ENCODE measurements around the gene TACR1.

Gene TACR1

GRCh38 chr2:75170889-75171288 is 28.4 kb downstream of the TACR1 start:
- no peak overlapping the region for H3K9ac ChIP-seq
- no peak for TF ChIP-seq CTCF (IDR thresholded peaks at IDR 0.05)
- no peaks in the 10 kb centered on the region for H3K36me3 ChIP-seq (ENCODE audit: control insufficient read depth, insufficient read depth, low read length)
- no peak overlapping the region for H3K4me2 ChIP-seq (ENCODE audit: low read length)
- no peaks in the 10 kb centered on the region for H3K9me3 ChIP-seq (ENCODE audit: control insufficient read depth, low read length)
- no peak overlapping the region for H2AFZ ChIP-seq
- H3K4me1 ChIP-seq: no peaks in the 10 kb centered on the region
- no peak overlapping the region for H3K27ac ChIP-seq
- no peaks in the 10 kb centered on the region for H3K79me2 ChIP-seq
- no peaks in the 10 kb centered on the region for H3K27me3 ChIP-seq (ENCODE audit: control insufficient read depth, insufficient read depth, low read length)
- H3K4me3 ChIP-seq (ENCODE audit: low read depth, low read length): no peak overlapping the region

- Histone ChIP-seq H2AFZ (no peak overlapping the region), H3K9me3 (ENCODE audit: control insufficient read depth, low read length) (no peaks in the 10 kb centered on the region), H3K36me3 (ENCODE audit: control insufficient read depth, insufficient read depth, low read length) (no peaks in the 10 kb centered on the region), H3K4me3 (ENCODE audit: low read depth, low read length) (no peak overlapping the region), H3K4me1 (no peaks in the 10 kb centered on the region), H3K4me2 (ENCODE audit: low read length) (no peak overlapping the region), H3K79me2 (no peaks in the 10 kb centered on the region), H3K9ac (no peak overlapping the region), H3K27me3 (ENCODE audit: control insufficient read depth, insufficient read depth, low read length) (no peaks in the 10 kb centered on the region), H3K27ac (no peak overlapping the region)
- TF ChIP-seq CTCF (IDR thresholded peaks at IDR 0.05): no peak
These were observed 31.1 kb downstream of the TACR1 start for GRCh38 chr2:75168186-75168585.

- TF ChIP-seq CTCF (IDR thresholded peaks at IDR 0.05): no peak
These were observed 32.8 kb downstream of the TACR1 start for GRCh38 chr2:75166491-75166890.

GRCh38 chr2:75162897-75163296 is 36.4 kb downstream of the TACR1 start:
- H3K4me3 ChIP-seq (ENCODE audit: low read depth, low read length): no peak overlapping the region
- no peaks in the 10 kb centered on the region for H3K79me2 ChIP-seq
- H3K4me1 ChIP-seq: no peaks in the 10 kb centered on the region
- no peaks in the 10 kb centered on the region for H3K36me3 ChIP-seq (ENCODE audit: control insufficient read depth, insufficient read depth, low read length)
- no peaks in the 10 kb centered on the region for H3K27me3 ChIP-seq (ENCODE audit: control insufficient read depth, insufficient read depth, low read length)
- no peak for TF ChIP-seq CTCF (IDR thresholded peaks at IDR 0.05)
- H2AFZ ChIP-seq: no peak overlapping the region
- no peaks in the 10 kb centered on the region for H3K9me3 ChIP-seq (ENCODE audit: control insufficient read depth, low read length)
- H3K27ac ChIP-seq: no peak overlapping the region
- H3K4me2 ChIP-seq (ENCODE audit: low read length): no peak overlapping the region
- H3K9ac ChIP-seq: no peak overlapping the region

More at GRCh38 chr2:75166491-75166890, 32.8 kb downstream of the TACR1 start:
- H2AFZ ChIP-seq: no peak overlapping the region
- H3K9ac ChIP-seq: no peak overlapping the region
- no peaks in the 10 kb centered on the region for H3K36me3 ChIP-seq (ENCODE audit: control insufficient read depth, insufficient read depth, low read length)
- H3K27me3 ChIP-seq (ENCODE audit: control insufficient read depth, insufficient read depth, low read length): no peaks in the 10 kb centered on the region
- no peaks in the 10 kb centered on the region for H3K79me2 ChIP-seq
- no peak overlapping the region for H3K4me3 ChIP-seq (ENCODE audit: low read depth, low read length)
- H3K9me3 ChIP-seq (ENCODE audit: control insufficient read depth, low read length): no peaks in the 10 kb centered on the region
- H3K4me2 ChIP-seq (ENCODE audit: low read length): no peak overlapping the region
- no peaks in the 10 kb centered on the region for H3K4me1 ChIP-seq
- H3K27ac ChIP-seq: no peak overlapping the region

- H3K27ac ChIP-seq: no peak overlapping the region
- TF ChIP-seq CTCF (IDR thresholded peaks at IDR 0.05): no peak
- no peaks in the 10 kb centered on the region for H3K4me1 ChIP-seq
- H3K36me3 ChIP-seq (ENCODE audit: control insufficient read depth, insufficient read depth, low read length): no peaks in the 10 kb centered on the region
- no peak overlapping the region for H2AFZ ChIP-seq
- no peak overlapping the region for H3K4me2 ChIP-seq (ENCODE audit: low read length)
- H3K9ac ChIP-seq: no peak overlapping the region
- no peak overlapping the region for H3K4me3 ChIP-seq (ENCODE audit: low read depth, low read length)
- no peaks in the 10 kb centered on the region for H3K79me2 ChIP-seq
- no peaks in the 10 kb centered on the region for H3K9me3 ChIP-seq (ENCODE audit: control insufficient read depth, low read length)
- H3K27me3 ChIP-seq (ENCODE audit: control insufficient read depth, insufficient read depth, low read length): no peaks in the 10 kb centered on the region
These were observed 37.1 kb downstream of the TACR1 start for GRCh38 chr2:75162259-75162658.

Data from parathyroid adenoma (tissue), 2 donors.